Measurements from ENCODE around the gene DCDC2C. TPM values are rescaled to one million over a fixed set of nuclear protein-coding genes. Genes with fewer than 3 reads are reported as not detected.

DCDC2C gene
- total RNA-seq, 1 experiment from 2014 or later: not detected

DNA sequence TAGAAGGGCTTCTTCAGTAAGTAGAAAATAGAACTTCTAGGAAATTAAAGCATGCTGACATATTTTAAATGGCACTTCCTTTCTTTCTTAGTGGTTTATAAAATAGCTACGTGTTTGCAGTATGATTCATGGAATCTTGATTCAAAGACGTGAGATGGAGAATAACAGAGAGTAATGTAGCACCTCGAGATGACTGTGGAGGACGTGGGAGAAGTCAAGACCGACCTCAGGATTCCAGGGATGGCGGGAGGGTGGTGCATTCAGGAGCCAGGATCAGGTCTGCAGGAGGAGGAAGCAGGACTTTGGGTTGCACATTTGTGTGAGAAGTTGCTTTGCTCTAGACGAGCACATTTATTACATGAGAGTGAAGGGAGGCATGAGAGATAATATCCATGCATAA is 56.0 kb downstream of the DCDC2C start:
- peaks cover 88% of the 10 kb centered on the region for H3K9me3 Mint-ChIP-seq

GRCh38 chr2:3759761-3760160 is 56.4 kb downstream of the DCDC2C start:
- H3K9me3 Mint-ChIP-seq: peaks cover 88% of the 10 kb centered on the region
- peaks cover 84% of the 10 kb centered on the region for H3K36me3 Mint-ChIP-seq
- no peaks in the 10 kb centered on the region for H3K4me1 Mint-ChIP-seq
- POLR2A ChIA-PET: no interaction called here
- CTCF ChIA-PET: no interaction called here
- no peak for DNase-seq (ENCODE audit: low spot score)
- ATAC-seq: no peak
- H3K27me3 Mint-ChIP-seq (ENCODE audit: low read depth): peaks cover 16% of the 10 kb centered on the region
- H3K4me3 Mint-ChIP-seq: no peak overlapping the region
- no peak overlapping the region for H3K27ac Mint-ChIP-seq
- TF ChIP-seq RORB (CRISPR knock-in tag; IDR thresholded peaks at IDR 0.05): no peak
- no peak for TF ChIP-seq ZNF219 (CRISPR knock-in tag; IDR thresholded peaks at IDR 0.05; ENCODE audit: borderline replicate concordance)
- no peak for TF ChIP-seq NR1H2 (CRISPR knock-in tag; IDR thresholded peaks at IDR 0.05)
- TF ChIP-seq SOX15 (CRISPR knock-in tag; IDR thresholded peaks at IDR 0.05): no peak
- no peak for TF ChIP-seq CDX4 (CRISPR knock-in tag; IDR thresholded peaks at IDR 0.05; ENCODE audit: borderline replicate concordance)
- TF ChIP-seq, protein P1, sequence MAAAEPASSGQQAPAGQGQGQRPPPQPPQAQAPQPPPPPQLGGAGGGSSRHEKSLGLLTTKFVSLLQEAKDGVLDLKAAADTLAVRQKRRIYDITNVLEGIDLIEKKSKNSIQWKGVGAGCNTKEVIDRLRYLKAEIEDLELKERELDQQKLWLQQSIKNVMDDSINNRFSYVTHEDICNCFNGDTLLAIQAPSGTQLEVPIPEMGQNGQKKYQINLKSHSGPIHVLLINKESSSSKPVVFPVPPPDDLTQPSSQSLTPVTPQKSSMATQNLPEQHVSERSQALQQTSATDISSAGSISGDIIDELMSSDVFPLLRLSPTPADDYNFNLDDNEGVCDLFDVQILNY (CRISPR knock-in tag; IDR thresholded peaks at IDR 0.05): no peak
- no peak for TF ChIP-seq ZNF232 (CRISPR knock-in tag; IDR thresholded peaks at IDR 0.05)
- no peak for TF ChIP-seq MYBL2 (CRISPR knock-in tag; IDR thresholded peaks at IDR 0.05)
- TF ChIP-seq GTF2I (CRISPR knock-in tag; conservative IDR thresholded peaks at IDR 0.05): no peak
- TF ChIP-seq, protein P2, sequence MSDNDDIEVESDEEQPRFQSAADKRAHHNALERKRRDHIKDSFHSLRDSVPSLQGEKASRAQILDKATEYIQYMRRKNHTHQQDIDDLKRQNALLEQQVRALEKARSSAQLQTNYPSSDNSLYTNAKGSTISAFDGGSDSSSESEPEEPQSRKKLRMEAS (CRISPR knock-in tag; IDR thresholded peaks at IDR 0.05): no peak
- TF ChIP-seq, protein P3, sequence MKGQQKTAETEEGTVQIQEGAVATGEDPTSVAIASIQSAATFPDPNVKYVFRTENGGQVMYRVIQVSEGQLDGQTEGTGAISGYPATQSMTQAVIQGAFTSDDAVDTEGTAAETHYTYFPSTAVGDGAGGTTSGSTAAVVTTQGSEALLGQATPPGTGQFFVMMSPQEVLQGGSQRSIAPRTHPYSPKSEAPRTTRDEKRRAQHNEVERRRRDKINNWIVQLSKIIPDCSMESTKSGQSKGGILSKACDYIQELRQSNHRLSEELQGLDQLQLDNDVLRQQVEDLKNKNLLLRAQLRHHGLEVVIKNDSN (CRISPR knock-in tag; IDR thresholded peaks at IDR 0.05): no peak
- TF ChIP-seq E2F4 (CRISPR knock-in tag; IDR thresholded peaks at IDR 0.05; ENCODE audit: borderline replicate concordance, low read depth): no peak

More for the DNA sequence above, 56.0 kb downstream of the DCDC2C start:
- TF ChIP-seq, protein P4, sequence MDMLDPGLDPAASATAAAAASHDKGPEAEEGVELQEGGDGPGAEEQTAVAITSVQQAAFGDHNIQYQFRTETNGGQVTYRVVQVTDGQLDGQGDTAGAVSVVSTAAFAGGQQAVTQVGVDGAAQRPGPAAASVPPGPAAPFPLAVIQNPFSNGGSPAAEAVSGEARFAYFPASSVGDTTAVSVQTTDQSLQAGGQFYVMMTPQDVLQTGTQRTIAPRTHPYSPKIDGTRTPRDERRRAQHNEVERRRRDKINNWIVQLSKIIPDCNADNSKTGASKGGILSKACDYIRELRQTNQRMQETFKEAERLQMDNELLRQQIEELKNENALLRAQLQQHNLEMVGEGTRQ (CRISPR knock-in tag; IDR thresholded peaks at IDR 0.05): no peak
- TF ChIP-seq, protein P5, sequence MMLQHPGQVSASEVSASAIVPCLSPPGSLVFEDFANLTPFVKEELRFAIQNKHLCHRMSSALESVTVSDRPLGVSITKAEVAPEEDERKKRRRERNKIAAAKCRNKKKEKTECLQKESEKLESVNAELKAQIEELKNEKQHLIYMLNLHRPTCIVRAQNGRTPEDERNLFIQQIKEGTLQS (CRISPR knock-in tag; conservative IDR thresholded peaks at IDR 0.05): no peak
- TF ChIP-seq TEAD1 (CRISPR knock-in tag; IDR thresholded peaks at IDR 0.05) (no peak), ESRRA (CRISPR knock-in tag; IDR thresholded peaks at IDR 0.05; ENCODE audit: borderline replicate concordance) (no peak), TCF7 (CRISPR knock-in tag; IDR thresholded peaks at IDR 0.05; ENCODE audit: low read depth) (no peak), SMAD3 (CRISPR knock-in tag; IDR thresholded peaks at IDR 0.05; ENCODE audit: borderline replicate concordance) (no peak), ZNF232 (CRISPR knock-in tag; IDR thresholded peaks at IDR 0.05) (no peak), SP1 (CRISPR knock-in tag; conservative IDR thresholded peaks at IDR 0.05) (no peak), HMGXB4 (CRISPR knock-in tag; IDR thresholded peaks at IDR 0.05) (no peak), GTF2I (CRISPR knock-in tag; conservative IDR thresholded peaks at IDR 0.05) (no peak), NFYB (CRISPR knock-in tag; conservative IDR thresholded peaks at IDR 0.05; ENCODE audit: low read depth) (no peak), TP53 (CRISPR knock-in tag; IDR thresholded peaks at IDR 0.05) (no peak)
- TF ChIP-seq, protein P6, sequence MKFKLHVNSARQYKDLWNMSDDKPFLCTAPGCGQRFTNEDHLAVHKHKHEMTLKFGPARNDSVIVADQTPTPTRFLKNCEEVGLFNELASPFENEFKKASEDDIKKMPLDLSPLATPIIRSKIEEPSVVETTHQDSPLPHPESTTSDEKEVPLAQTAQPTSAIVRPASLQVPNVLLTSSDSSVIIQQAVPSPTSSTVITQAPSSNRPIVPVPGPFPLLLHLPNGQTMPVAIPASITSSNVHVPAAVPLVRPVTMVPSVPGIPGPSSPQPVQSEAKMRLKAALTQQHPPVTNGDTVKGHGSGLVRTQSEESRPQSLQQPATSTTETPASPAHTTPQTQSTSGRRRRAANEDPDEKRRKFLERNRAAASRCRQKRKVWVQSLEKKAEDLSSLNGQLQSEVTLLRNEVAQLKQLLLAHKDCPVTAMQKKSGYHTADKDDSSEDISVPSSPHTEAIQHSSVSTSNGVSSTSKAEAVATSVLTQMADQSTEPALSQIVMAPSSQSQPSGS (CRISPR knock-in tag; IDR thresholded peaks at IDR 0.05; ENCODE audit: borderline replicate concordance, low read depth): no peak
- TF ChIP-seq, protein P7, sequence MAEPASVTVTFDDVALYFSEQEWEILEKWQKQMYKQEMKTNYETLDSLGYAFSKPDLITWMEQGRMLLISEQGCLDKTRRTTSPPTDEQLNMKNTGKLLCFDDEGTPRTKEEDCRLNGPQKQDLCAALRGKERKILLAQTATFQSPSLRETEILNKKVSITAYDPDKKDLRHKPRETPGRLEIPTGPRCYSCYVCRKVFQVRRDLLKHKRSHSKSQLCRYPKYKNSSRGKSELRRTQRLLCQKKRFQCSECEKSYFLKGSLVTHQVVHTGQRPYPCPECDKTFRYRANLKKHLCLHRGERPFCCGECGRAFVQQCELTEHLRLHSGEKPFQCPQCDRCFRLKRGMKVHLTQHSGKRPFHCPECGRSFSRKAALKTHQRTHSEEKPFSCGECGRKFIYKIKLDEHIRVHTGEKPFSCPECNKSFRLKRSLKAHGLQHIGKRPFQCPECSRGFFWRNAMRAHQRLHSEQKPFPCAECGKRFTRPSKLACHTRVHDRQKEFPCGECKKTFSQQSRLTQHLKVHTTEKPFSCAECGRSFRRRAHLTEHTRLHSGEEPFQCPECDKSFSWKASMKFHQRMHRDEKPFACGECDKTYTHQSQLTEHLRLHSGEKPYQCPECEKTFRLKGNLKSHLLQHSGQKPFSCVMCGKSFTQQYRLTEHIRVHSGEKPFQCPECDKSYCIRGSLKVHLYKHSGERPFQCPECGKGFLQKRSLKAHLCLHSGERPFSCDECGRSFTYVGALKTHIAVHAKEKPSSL (CRISPR knock-in tag; conservative IDR thresholded peaks at IDR 0.05): no peak
- Mint-ChIP-seq H3K4me3 (no peak overlapping the region), H3K27ac (no peak overlapping the region), H3K27me3 (ENCODE audit: low read depth) (peaks cover 16% of the 10 kb centered on the region), H3K4me1 (no peaks in the 10 kb centered on the region), H3K36me3 (peaks cover 84% of the 10 kb centered on the region)
- ChIA-PET POLR2A (no interaction called here), CTCF (no interaction called here)
- DNase-seq (ENCODE audit: low spot score) (no peak), ATAC-seq (no peak)

All from WTC11 (cell line).